Thoracic aorta (tissue), 2 donors: Measurements from ENCODE around the gene OCSTAMP. TPM values are rescaled to one million over a fixed set of nuclear protein-coding genes. Genes with fewer than 3 reads are reported as not detected.

Source experiments
- ATAC-seq: fragments of 150-250 bp; one replicate; pipeline ENCODE4 v1.8.0; 2017; ENCODE audit warnings: low read depth; ENCODE audit not compliant: insufficient number of reproducible peaks, low FRiP score
- DNase-seq: peaks from one replicate; pipeline ENCODE4 v3.0.0-alpha.2; 2020; ENCODE audit warnings: low spot score
- H3K27ac ChIP-seq, 2 donors: fragments of 200-600 bp; sonication (generic); 1 replicate in 1 of 2; 2 replicates in 1 of 2; pipeline ENCODE4 v1.5.1; 2016; ENCODE audit warnings: mild to moderate bottlenecking in 2 of 2, moderate library complexity in 2 of 2
- H3K27me3 ChIP-seq: fragments of 200-600 bp; sonication (generic); replicated peaks from 2 replicates; pipeline ENCODE4 v1.6.0; 2016; ENCODE audit warnings: mild to moderate bottlenecking; ENCODE audit not compliant: insufficient read depth
- H3K36me3 ChIP-seq: fragments of 200-600 bp; sonication (generic); one replicate; pipeline ENCODE4 v1.5.1; 2016
- H3K4me1 ChIP-seq, 2 donors: fragments of 200-600 bp; sonication (generic); 1 replicate in 1 of 2; 2 replicates in 1 of 2; pipeline versions ENCODE4 v1.5.1 to v1.6.0; 2016; ENCODE audit warnings: low read depth in 2 of 2, mild to moderate bottlenecking in 1 of 2; ENCODE audit not compliant: control insufficient read depth in 1 of 2
- H3K4me3 ChIP-seq: fragments of 200-600 bp; sonication (generic); 2 replicates; pipeline ENCODE4 v1.5.1; 2016; ENCODE audit warnings: mild to moderate bottlenecking
- H3K9me3 ChIP-seq: fragments of 200-600 bp; sonication (generic); 2 replicates; pipeline ENCODE4 v1.5.1; 2016
- CTCF ChIP-seq: fragments of 200-600 bp; sonication (generic); IDR thresholded peaks from one replicate; pipeline ENCODE4 v1.5.1; 2019; ENCODE audit warnings: antibody characterized with exemption
- total RNA-seq, 2 donors: library from RNA; depleted of rRNA; stranded (reverse); fragments of >200 nt; gene quantifications; one replicate each; pipeline versions ENCODE4 v1.1.0 to v1.2.3, GENCODE V29; 2016

Gene OCSTAMP
- total RNA-seq, 2 donors from 2014 or later = not detected

GRCh38 chr20:46590443-46590842, 40.0 kb upstream of the OCSTAMP start:
- no peak for TF ChIP-seq CTCF
- no peaks in the 10 kb centered on the region for H3K27me3 ChIP-seq
- no peak overlapping the region for H3K27ac ChIP-seq

GRCh38 chr20:46588532-46589511, 38.4 kb upstream of the OCSTAMP start:
- H3K9me3 ChIP-seq = no peaks in the 10 kb centered on the region
- no peak for TF ChIP-seq CTCF
- H3K36me3 ChIP-seq = no peaks in the 10 kb centered on the region
- no peak overlapping the region for H3K27ac ChIP-seq
- no peaks in the 10 kb centered on the region for H3K27me3 ChIP-seq
- H3K4me3 ChIP-seq = no peak overlapping the region
- H3K4me1 ChIP-seq = no peaks in the 10 kb centered on the region
- ATAC-seq (no peak), DNase-seq (no peak)

More at GRCh38 chr20:46590443-46590842, 40.0 kb upstream of the OCSTAMP start:
- Histone ChIP-seq H3K4me1 (no peaks in the 10 kb centered on the region), H3K36me3 (no peaks in the 10 kb centered on the region), H3K9me3 (no peaks in the 10 kb centered on the region), H3K4me3 (no peak overlapping the region)
- ATAC-seq (no peak), DNase-seq (no peak)

- H3K27me3 ChIP-seq = no peaks in the 10 kb centered on the region
- H3K4me1 ChIP-seq = no peaks in the 10 kb centered on the region
- no peak overlapping the region for H3K27ac ChIP-seq
- H3K36me3 ChIP-seq = no peaks in the 10 kb centered on the region
- H3K9me3 ChIP-seq = no peaks in the 10 kb centered on the region
- TF ChIP-seq CTCF = no peak
- DNase-seq (no peak), ATAC-seq (no peak)
- H3K4me3 ChIP-seq = no peak overlapping the region
Measured at GRCh38 chr20:46587986-46588385, 37.5 kb upstream of the OCSTAMP start.

GRCh38 chr20:46586724-46587123, 36.3 kb upstream of the OCSTAMP start:
- no peak overlapping the region for H3K27ac ChIP-seq
- H3K4me1 ChIP-seq = no peaks in the 10 kb centered on the region
- DNase-seq (no peak), ATAC-seq (no peak)
- no peaks in the 10 kb centered on the region for H3K27me3 ChIP-seq
- TF ChIP-seq CTCF = no peak
- no peak overlapping the region for H3K4me3 ChIP-seq
- H3K36me3 ChIP-seq = no peaks in the 10 kb centered on the region
- no peaks in the 10 kb centered on the region for H3K9me3 ChIP-seq

- H3K27ac ChIP-seq = no peak overlapping the region
- ATAC-seq (no peak), DNase-seq (no peak)
- TF ChIP-seq CTCF = no peak
- H3K27me3 ChIP-seq = no peaks in the 10 kb centered on the region
- H3K4me1 ChIP-seq = no peaks in the 10 kb centered on the region
- H3K4me3 ChIP-seq = no peak overlapping the region
- no peaks in the 10 kb centered on the region for H3K36me3 ChIP-seq
- H3K9me3 ChIP-seq = no peaks in the 10 kb centered on the region
Measured at GRCh38 chr20:46584508-46584907, 34.1 kb upstream of the OCSTAMP start.
